Endothelial cell (in vitro differentiated cells): ENCODE results near the gene GNPDA1. TPM values are rescaled to one million over a fixed set of nuclear protein-coding genes. Genes with fewer than 3 reads are reported as not detected.

Experiments used
- DNase-seq: peaks from one replicate; pipeline ENCODE4 v3.0.0; 2021; ENCODE audit warnings: low spot score
- H3K27ac Mint-ChIP-seq: one replicate; pipeline ENCODE4 v1.8.0; 2021; ENCODE audit warnings: mixed read lengths, inconsistent platforms; ENCODE audit not compliant: unreplicated experiment
- H3K27me3 Mint-ChIP-seq: one replicate; pipeline ENCODE4 v1.8.0; 2021; ENCODE audit warnings: mild to moderate bottlenecking, moderate library complexity, mixed read lengths, inconsistent platforms; ENCODE audit not compliant: unreplicated experiment
- H3K36me3 Mint-ChIP-seq: one replicate; pipeline ENCODE4 v1.8.0; 2021; ENCODE audit warnings: mild to moderate bottlenecking, low read depth, mixed read lengths, inconsistent platforms; ENCODE audit not compliant: unreplicated experiment
- H3K4me1 Mint-ChIP-seq: one replicate; pipeline ENCODE4 v1.8.0; 2021; ENCODE audit warnings: mild to moderate bottlenecking, mixed read lengths, inconsistent platforms; ENCODE audit not compliant: unreplicated experiment
- H3K4me3 Mint-ChIP-seq: one replicate; pipeline ENCODE4 v1.8.0; 2021; ENCODE audit warnings: mild to moderate bottlenecking, mixed read lengths, inconsistent platforms; ENCODE audit not compliant: unreplicated experiment
- H3K9me3 Mint-ChIP-seq: one replicate; pipeline ENCODE4 v1.8.0; 2021; ENCODE audit warnings: mixed read lengths, inconsistent platforms; ENCODE audit not compliant: unreplicated experiment
- total RNA-seq: library from RNA; stranded (reverse); fragmentation: NEBNext Ultra II Directional; extraction: Animal tissue kit (Norgen Biotek cat#: 25700); gene quantifications from one replicate; pipeline ENCODE4 v1.2.1, GENCODE V29; 2021; ENCODE audit not compliant: unreplicated experiment
- TF ChIP-seq, protein P1 (sequence below): fragments of 200-600 bp; sonication (generic); IDR thresholded peaks from one replicate; pipeline ENCODE4 v1.5.0; 2021; ENCODE audit warnings: antibody characterized with exemption; ENCODE audit not compliant: unreplicated experiment

The GNPDA1 gene
- total RNA-seq, 1 donor from 2014 or later: 59.5 TPM

DNA sequence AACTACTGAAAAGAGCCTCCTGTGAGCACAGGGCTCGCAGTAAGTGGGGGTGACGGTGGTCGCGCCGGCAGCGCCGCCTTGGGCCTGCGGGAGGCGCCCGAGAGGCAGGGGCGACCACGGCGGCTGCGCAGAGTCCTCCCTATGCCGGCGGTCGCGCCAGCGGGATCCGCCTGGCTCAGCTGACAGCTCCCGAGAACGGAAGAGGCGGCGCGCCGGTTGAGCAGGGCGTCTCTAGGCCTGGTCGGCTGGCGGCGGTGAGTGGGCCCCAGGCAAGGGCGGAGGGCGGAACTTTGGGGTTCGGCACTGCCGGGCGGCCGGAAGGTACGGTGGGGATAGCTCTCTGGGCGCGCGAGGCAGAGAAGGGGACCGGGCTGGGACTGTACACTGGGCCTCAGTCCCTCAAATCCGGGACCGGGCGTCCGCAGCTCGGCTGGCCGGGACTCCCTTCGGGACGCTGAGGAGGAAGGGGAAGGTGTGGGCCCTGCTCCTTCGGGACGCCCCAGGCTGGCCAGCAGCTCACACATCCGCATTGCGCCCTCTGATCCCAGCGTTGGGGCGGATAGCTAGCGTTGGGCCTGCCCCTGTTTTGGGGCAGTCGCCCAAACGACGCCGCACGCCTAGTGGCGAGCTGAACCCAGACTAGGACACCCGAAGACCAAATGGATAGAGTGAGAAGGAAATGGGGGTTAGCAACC, 43.8 kb downstream of the GNPDA1 start, which contains the start of gene RNF14:
Gene RNF14, plus strand, starts transcription at position 192 of the 695 bp plus-strand sequence. CDS start 4,484 bp downstream, outside the sequence.
- Mint-ChIP-seq H3K9me3 (no peaks in the 10 kb centered on the region), H3K4me3 (peak within 1 kb of the TSS; percentile 94), H3K4me1 (peaks cover 19% of the 10 kb centered on the region), H3K27ac (peak within 1 kb of the TSS; percentile 96), H3K36me3 (peaks cover 8% of the 10 kb centered on the region), H3K27me3 (peaks cover 4% of the 10 kb centered on the region)
- TF ChIP-seq, protein P1, sequence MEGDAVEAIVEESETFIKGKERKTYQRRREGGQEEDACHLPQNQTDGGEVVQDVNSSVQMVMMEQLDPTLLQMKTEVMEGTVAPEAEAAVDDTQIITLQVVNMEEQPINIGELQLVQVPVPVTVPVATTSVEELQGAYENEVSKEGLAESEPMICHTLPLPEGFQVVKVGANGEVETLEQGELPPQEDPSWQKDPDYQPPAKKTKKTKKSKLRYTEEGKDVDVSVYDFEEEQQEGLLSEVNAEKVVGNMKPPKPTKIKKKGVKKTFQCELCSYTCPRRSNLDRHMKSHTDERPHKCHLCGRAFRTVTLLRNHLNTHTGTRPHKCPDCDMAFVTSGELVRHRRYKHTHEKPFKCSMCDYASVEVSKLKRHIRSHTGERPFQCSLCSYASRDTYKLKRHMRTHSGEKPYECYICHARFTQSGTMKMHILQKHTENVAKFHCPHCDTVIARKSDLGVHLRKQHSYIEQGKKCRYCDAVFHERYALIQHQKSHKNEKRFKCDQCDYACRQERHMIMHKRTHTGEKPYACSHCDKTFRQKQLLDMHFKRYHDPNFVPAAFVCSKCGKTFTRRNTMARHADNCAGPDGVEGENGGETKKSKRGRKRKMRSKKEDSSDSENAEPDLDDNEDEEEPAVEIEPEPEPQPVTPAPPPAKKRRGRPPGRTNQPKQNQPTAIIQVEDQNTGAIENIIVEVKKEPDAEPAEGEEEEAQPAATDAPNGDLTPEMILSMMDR: peak; percentile 94
- DNase-seq: peak; percentile 96

DNA sequence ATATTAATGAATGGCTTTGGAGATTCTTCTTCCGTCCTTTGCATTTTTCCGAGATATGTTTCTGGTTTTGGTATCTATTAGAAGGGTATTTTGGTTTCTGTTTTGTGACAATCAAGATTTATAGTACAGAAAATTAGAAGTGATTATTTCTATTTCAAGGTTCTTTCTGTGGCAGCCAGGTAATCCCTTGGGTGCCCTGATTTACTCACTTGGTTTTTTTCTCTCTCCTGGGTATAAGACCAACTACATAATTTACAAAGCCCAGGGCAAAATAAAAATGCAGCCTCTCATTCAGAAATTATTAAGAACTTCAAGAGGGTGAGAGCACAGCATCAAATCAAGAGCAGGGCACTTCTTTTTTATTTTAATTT, 45.9 kb downstream of the GNPDA1 start:
- TF ChIP-seq, protein P1: no peak
- Mint-ChIP-seq H3K4me1 (peaks cover 19% of the 10 kb centered on the region), H3K9me3 (no peaks in the 10 kb centered on the region), H3K36me3 (no peaks in the 10 kb centered on the region), H3K27ac (no peak overlapping the region), H3K27me3 (peaks cover 4% of the 10 kb centered on the region), H3K4me3 (no peak overlapping the region)
- DNase-seq: no peak

DNA sequence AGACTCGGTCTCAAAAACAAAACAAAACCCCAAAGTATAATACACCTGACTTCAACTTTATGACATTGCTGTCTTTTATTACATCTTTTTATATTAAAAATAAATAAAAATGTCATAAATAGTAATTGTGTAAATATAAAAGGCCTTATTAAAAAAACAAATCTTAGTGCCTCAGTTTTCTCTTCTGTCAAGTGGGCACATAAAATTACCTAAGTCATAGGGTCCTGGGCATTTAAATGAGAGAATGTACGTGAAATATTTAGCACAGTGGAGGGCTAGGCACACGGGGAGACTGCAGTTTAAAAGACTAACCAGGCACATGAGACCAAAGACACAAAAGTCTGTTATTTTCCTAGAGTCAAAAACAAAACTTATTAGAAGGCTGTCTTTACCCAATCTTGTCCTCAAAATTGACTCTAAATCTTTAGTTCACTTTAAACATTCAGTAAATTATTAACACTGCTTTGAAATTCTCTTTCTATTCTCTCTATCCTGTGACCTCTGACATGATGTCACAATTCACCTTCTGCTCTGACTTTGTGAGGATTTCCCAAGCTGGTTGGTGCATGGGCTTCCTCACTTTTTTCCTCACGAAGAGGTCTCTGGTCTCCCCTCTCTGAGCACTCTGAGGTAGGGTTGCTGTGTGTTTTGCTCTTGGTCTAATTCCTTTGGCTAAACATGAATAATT, 46.4 kb downstream of the GNPDA1 start:
- H3K4me1 Mint-ChIP-seq: peaks cover 19% of the 10 kb centered on the region
- no peak for DNase-seq
- no peak overlapping the region for H3K27ac Mint-ChIP-seq
- peaks cover 4% of the 10 kb centered on the region for H3K27me3 Mint-ChIP-seq
- H3K4me3 Mint-ChIP-seq: no peak overlapping the region
- H3K36me3 Mint-ChIP-seq: no peaks in the 10 kb centered on the region
- TF ChIP-seq, protein P1: no peak
- H3K9me3 Mint-ChIP-seq: no peaks in the 10 kb centered on the region

DNA sequence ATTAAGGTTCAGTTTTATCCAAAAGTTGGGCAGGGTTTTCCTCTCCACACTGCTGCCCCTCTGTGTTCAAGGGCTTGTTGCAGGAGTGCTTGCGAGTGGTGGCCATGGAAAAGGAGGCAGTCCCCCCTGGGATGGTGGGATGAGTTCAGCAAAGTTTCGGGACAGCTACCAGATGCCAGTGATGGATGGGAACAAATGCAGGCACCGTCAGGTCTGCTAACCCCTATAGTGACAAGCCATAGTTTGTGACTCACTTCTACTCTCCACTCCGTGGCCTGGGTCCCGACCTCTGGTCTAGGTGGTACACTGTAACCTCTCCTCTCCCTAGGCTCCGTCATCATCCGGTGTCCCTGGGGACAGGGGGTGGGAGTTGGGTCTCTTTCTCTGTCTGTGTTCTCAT, 47.8 kb downstream of the GNPDA1 start:
- H3K36me3 Mint-ChIP-seq: no peaks in the 10 kb centered on the region
- peaks cover 6% of the 10 kb centered on the region for H3K27me3 Mint-ChIP-seq
- H3K9me3 Mint-ChIP-seq: no peaks in the 10 kb centered on the region
- no peak for DNase-seq
- H3K4me1 Mint-ChIP-seq: peaks cover 26% of the 10 kb centered on the region
- H3K4me3 Mint-ChIP-seq: no peak overlapping the region
- no peak overlapping the region for H3K27ac Mint-ChIP-seq
- TF ChIP-seq, protein P1: no peak

DNA sequence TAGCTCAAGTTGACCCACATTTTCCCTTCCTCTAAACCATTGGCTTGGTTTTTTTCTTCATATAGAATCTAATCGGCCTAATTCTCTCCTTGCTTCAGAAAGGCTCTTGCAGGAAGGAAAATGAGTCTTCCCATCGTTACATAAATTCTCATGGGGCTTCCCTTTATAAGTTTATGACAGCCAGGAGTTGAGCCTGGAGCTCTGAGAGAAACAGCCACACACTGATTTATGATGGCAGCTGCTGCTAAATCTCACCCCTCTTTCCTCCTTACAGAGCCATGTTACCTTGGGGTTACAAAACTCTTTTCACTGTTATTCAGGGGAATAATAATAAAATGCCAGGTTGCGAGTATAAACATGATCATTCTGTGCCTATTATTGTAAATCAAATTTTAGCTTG, 49.1 kb downstream of the GNPDA1 start:
- no peak for DNase-seq
- TF ChIP-seq, protein P1: no peak
- Mint-ChIP-seq H3K9me3 (no peaks in the 10 kb centered on the region), H3K27me3 (peaks cover 10% of the 10 kb centered on the region), H3K4me3 (no peak overlapping the region), H3K36me3 (no peaks in the 10 kb centered on the region), H3K27ac (no peak overlapping the region), H3K4me1 (peaks cover 33% of the 10 kb centered on the region)
